CD8-positive, alpha-beta memory T cell (primary cell): Measurements from ENCODE around the gene RNF125. TPM values are rescaled to one million over a fixed set of nuclear protein-coding genes. Genes with fewer than 3 reads are reported as not detected.
A peak's percentile ranks its signal among the peaks of the same experiment; 100 is the strongest.
"Not testable (repeated sequence)": the region's sequence is repeated elsewhere in the genome, so short reads cannot be mapped to it uniquely, and the experiment has no call there.

Experiments
- CTCF ChIA-PET: fragments of 350-600 bp; sonication (Branson Sonifier 250); formaldehyde crosslinking; loops from one replicate; lab custom pipeline; 2021; ENCODE audit warnings: antibody characterized with exemption; lab: Charles Lee
- POLR2A ChIA-PET: fragments of 350-600 bp; sonication (Branson Sonifier 250); formaldehyde crosslinking; loops from one replicate; lab custom pipeline; 2021; ENCODE audit warnings: antibody characterized with exemption; lab: Charles Lee
- DNase-seq, 5 donors: peaks; one replicate each; pipeline versions ENCODE4 v3.0.0 to v3.0.0-alpha.2; 2020 to 2022; ENCODE audit warnings: mixed read lengths in 1 of 5
- H3K27ac ChIP-seq: one replicate; pipeline ENCODE4 v1.7.0; 2013; ENCODE audit warnings: low read depth, mild to moderate bottlenecking, low read length, moderate library complexity
- H3K27me3 ChIP-seq: 2 replicates; pipeline ENCODE4 v1.7.0; 2013; ENCODE audit warnings: low read length, mild to moderate bottlenecking; ENCODE audit not compliant: insufficient read depth, poor library complexity, severe bottlenecking
- H3K36me3 ChIP-seq: 2 replicates; pipeline ENCODE4 v1.7.0; 2013; ENCODE audit warnings: mild to moderate bottlenecking, low read length, moderate library complexity; ENCODE audit not compliant: insufficient read depth
- H3K4me1 ChIP-seq: 2 replicates; pipeline ENCODE4 v1.7.0; 2013; ENCODE audit warnings: mild to moderate bottlenecking, low read length, moderate library complexity; ENCODE audit not compliant: insufficient read depth
- H3K4me3 ChIP-seq: 2 replicates; pipeline ENCODE4 v1.7.0; 2013; ENCODE audit warnings: mild to moderate bottlenecking, low read length
- H3K9me3 ChIP-seq: 2 replicates; pipeline ENCODE4 v1.7.0; 2013; ENCODE audit warnings: mild to moderate bottlenecking, low read length
- H3K27ac Mint-ChIP-seq, 8 donors: one replicate each; pipeline ENCODE4 v1.8.0; 2020 to 2021; ENCODE audit warnings: mixed read lengths in 8 of 8, mild to moderate bottlenecking in 6 of 8, inconsistent platforms in 3 of 8, moderate library complexity in 3 of 8
- H3K27me3 Mint-ChIP-seq, 2 donors: one replicate each; pipeline ENCODE4 v1.8.0; 2020 to 2021; ENCODE audit warnings: mixed read lengths in 2 of 2, mild to moderate bottlenecking in 1 of 2, moderate library complexity in 1 of 2
- H3K36me3 Mint-ChIP-seq, 3 donors: one replicate each; pipeline ENCODE4 v1.8.0; 2020 to 2021; ENCODE audit warnings: mixed read lengths in 3 of 3, inconsistent platforms in 1 of 3, mild to moderate bottlenecking in 1 of 3
- H3K4me1 Mint-ChIP-seq, 3 donors: one replicate each; pipeline ENCODE4 v1.8.0; 2020 to 2021; ENCODE audit warnings: mixed read lengths in 3 of 3, inconsistent platforms in 1 of 3, mild to moderate bottlenecking in 1 of 3
- H3K4me3 Mint-ChIP-seq, 7 donors: one replicate each; pipeline ENCODE4 v1.8.0; 2020 to 2021; ENCODE audit warnings: mixed read lengths in 7 of 7, mild to moderate bottlenecking in 6 of 7, moderate library complexity in 4 of 7, inconsistent platforms in 2 of 7
- H3K9me3 Mint-ChIP-seq, 5 donors: one replicate each; pipeline ENCODE4 v1.8.0; 2020 to 2022; ENCODE audit warnings: mixed read lengths in 5 of 5, mild to moderate bottlenecking in 3 of 5, moderate library complexity in 2 of 5, inconsistent platforms in 1 of 5
- polyA plus RNA-seq: library from polyadenylated mRNA; unstranded; fragments of 300-500 nt; fragmentation: Illumina TruSeq; gene quantifications from one replicate; pipeline ENCODE4 v1.2.3, GENCODE V29; 2021
- total RNA-seq, 2 experiments: library from RNA; stranded (reverse); gene quantifications; one replicate each; pipeline ENCODE4 v1.2.3, GENCODE V29; 2021

Gene RNF125
- total and polyA plus RNA-seq, 3 experiments from 2014 or later, result 41.3 to 66.6 (median 42.8) TPM

DNA sequence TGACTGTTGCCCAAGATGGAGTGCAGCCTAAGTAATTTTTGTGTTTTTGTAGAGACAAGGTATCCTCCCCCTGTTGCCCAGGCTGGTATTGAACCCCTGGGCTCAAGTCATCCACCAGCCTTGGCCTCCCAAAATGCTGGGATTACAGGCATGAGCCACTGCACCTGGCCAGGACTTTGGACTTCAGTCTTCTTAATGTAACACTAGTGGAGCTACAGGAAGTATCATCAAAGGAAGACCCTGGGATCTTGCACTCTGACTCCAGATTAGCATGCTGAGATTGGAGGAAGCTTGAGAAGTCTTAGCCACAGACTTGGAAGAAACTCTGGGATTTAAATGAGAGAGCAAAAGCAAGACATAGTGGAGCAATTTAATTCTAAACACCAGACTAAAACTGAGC is 37.8 kb upstream of the RNF125 start:
- H3K4me1 Mint-ChIP-seq, result peaks cover 23 to 33% (median 27%) of the 10 kb centered on the region in 3 donors
- ChIA-PET CTCF (no interaction called here), POLR2A (no interaction called here)
- Histone ChIP-seq H3K9me3 (no peaks in the 10 kb centered on the region), H3K4me1 (peaks cover 16% of the 10 kb centered on the region), H3K27me3 (no peaks in the 10 kb centered on the region), H3K36me3 (no peaks in the 10 kb centered on the region), H3K27ac (no peak overlapping the region), H3K4me3 (no peak overlapping the region)
- peak overlapping the region in 1 of 8 donors; percentile 63 for H3K27ac Mint-ChIP-seq
- H3K27me3 Mint-ChIP-seq, result no peaks in the 10 kb centered on the region
- H3K36me3 Mint-ChIP-seq, result peaks cover 0 to 14% (median 2%) of the 10 kb centered on the region in 3 donors
- H3K9me3 Mint-ChIP-seq, result peaks cover 0 to 21% (median 11%) of the 10 kb centered on the region in 5 donors
- DNase-seq, result no peak
- H3K4me3 Mint-ChIP-seq, result no peak overlapping the region

DNA sequence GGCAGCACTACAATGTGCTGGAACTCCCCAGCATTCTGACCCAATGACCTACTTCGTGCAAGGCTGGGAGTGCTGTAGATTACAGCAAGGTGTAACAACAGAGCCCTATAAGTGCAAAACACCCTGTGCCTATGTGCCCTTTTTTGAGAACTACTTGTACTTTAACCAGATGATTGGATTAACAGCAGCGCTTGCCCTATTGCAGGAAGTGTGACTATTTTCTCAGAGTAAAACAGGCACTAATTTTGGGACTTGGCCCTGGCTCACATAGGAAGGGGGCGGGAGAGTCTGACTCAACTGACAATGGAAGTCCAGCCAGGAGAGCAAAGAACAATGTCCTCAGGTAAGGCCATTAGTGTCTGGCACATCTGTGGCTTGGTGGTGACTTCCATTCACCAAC is 35.6 kb upstream of the RNF125 start:
- ChIA-PET CTCF (interaction anchor here (0.7 kb wide), 1 partner anchor 26 kb away, joined by 3 read pairs; no protein-coding TSS in a partner anchor), POLR2A (no interaction called here)

DNA sequence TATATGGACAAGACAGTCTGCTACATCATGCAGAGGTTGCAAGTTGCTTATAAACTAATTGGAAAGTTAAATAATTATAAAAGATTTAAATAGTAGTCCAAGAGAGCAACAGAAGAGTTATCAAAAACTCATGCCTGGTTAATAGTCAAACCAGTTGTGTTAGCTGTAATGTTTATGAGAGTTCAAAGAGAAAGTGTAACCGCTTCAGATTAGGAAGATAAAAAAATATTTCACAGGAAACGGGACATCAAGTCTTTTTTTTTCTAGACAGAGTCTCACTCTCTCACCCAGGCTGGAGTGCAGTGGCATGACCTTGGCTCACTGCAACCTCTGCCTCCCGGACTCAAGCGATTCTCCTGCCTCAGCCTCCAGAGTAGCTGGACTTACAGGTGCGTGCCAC is 34.6 kb upstream of the RNF125 start:
- Mint-ChIP-seq H3K9me3 (peaks cover 0 to 5% (median 4%) of the 10 kb centered on the region in 5 donors), H3K27ac (peak overlapping the region in 3 of 8 donors; percentile 25 to 85 (median 32)), H3K4me3 (peak overlapping the region in 3 of 7 donors; percentile 10 to 50 (median 33)), H3K27me3 (no peaks in the 10 kb centered on the region), H3K4me1 (peaks cover 23 to 33% (median 27%) of the 10 kb centered on the region in 3 donors), H3K36me3 (peaks cover 0 to 5% (median 2%) of the 10 kb centered on the region in 3 donors)
- Histone ChIP-seq H3K9me3 (no peaks in the 10 kb centered on the region), H3K36me3 (no peaks in the 10 kb centered on the region), H3K4me1 (peaks cover 16% of the 10 kb centered on the region), H3K27ac (no peak overlapping the region), H3K27me3 (no peaks in the 10 kb centered on the region), H3K4me3 (no peak overlapping the region)
- POLR2A ChIA-PET, result interaction anchor here (0.6 kb wide), 1 partner anchor 34 kb away, joined by 3 read pairs; no protein-coding TSS in a partner anchor
- CTCF ChIA-PET, result interaction anchor here (0.7 to 1.8 kb wide), 2 partner anchors 35 to 41 kb away, joined by 3 to 4 read pairs; partner anchors contain the start of genes RNF125 and TRAPPC8
- peak in 1 of 5 donors; percentile 28 for DNase-seq

More for the DNA sequence above, 35.6 kb upstream of the RNF125 start:
- Histone ChIP-seq H3K9me3 (no peaks in the 10 kb centered on the region), H3K27me3 (no peaks in the 10 kb centered on the region), H3K4me3 (no peak overlapping the region), H3K27ac (no peak overlapping the region), H3K36me3 (no peaks in the 10 kb centered on the region), H3K4me1 (peaks cover 16% of the 10 kb centered on the region)
- peak overlapping the region in 1 of 7 donors; percentile 76 for H3K4me3 Mint-ChIP-seq
- peaks cover 0 to 12% (median 2%) of the 10 kb centered on the region in 3 donors for H3K36me3 Mint-ChIP-seq
- peaks cover 23 to 33% (median 27%) of the 10 kb centered on the region in 3 donors for H3K4me1 Mint-ChIP-seq
- no peak for DNase-seq
- H3K27me3 Mint-ChIP-seq, result no peaks in the 10 kb centered on the region
- H3K27ac Mint-ChIP-seq, result peak overlapping the region in 2 of 8 donors; percentile 51 to 54
- H3K9me3 Mint-ChIP-seq, result peaks cover 0 to 13% (median 8%) of the 10 kb centered on the region in 5 donors

DNA sequence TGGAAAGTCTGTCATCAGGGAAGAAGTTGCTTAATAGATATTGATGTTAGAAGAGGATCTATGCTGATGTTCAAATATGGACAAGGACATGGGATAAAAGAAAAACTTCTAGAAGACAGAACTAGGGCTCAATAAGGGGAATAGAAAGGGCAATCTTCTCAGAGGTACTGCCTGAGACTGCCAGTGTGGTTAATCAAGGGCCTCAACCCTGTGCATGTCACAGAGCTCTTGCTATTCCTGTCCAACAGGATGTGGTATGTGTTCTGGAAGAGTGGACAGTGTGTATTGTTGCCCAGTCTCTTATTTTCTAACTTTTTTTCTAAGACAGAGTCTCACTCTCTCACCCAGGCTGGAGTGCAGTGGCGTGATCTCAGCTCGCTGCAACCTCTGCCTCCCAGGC is 27.8 kb upstream of the RNF125 start:
- Histone ChIP-seq H3K4me1 (no peaks in the 10 kb centered on the region), H3K27me3 (no peaks in the 10 kb centered on the region), H3K4me3 (no peak overlapping the region), H3K9me3 (no peaks in the 10 kb centered on the region), H3K36me3 (no peaks in the 10 kb centered on the region), H3K27ac (no peak overlapping the region)
- Mint-ChIP-seq H3K36me3 (no peaks in the 10 kb centered on the region), H3K9me3 (no peaks in the 10 kb centered on the region), H3K4me1 (no peaks in the 10 kb centered on the region), H3K27me3 (no peaks in the 10 kb centered on the region), H3K4me3 (no peak overlapping the region), H3K27ac (no peak overlapping the region)
- POLR2A ChIA-PET, result no interaction called here
- DNase-seq, result no peak
- CTCF ChIA-PET, result no interaction called here

DNA sequence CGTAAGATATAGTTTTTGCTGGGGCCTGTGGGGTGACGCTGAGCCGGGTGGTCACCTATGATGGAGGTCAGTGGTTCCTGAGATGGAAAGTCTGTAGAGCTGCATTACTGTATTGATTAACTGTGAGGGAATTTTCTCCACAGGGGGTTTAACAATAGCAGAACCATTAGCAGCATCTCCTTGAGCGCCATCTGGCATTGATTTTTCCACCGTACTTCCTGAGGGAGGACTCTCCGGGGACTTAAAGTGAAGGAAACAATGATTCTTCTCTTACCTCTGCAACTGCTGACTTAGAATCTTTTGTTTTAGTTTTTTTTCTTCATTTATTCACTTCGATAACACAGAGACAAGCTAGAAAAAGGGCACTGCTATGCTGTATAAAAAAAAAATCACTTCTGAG is 22.6 kb upstream of the RNF125 start:
- Mint-ChIP-seq H3K4me1 (no peaks in the 10 kb centered on the region), H3K4me3 (no peak overlapping the region), H3K36me3 (no peaks in the 10 kb centered on the region), H3K27me3 (peaks cover 0 to 2% of the 10 kb centered on the region in 2 donors), H3K9me3 (no peaks in the 10 kb centered on the region), H3K27ac (no peak overlapping the region)
- Histone ChIP-seq H3K4me3 (no peak overlapping the region), H3K27ac (no peak overlapping the region), H3K4me1 (no peaks in the 10 kb centered on the region), H3K9me3 (no peaks in the 10 kb centered on the region), H3K36me3 (no peaks in the 10 kb centered on the region), H3K27me3 (no peaks in the 10 kb centered on the region)
- ChIA-PET CTCF (no interaction called here), POLR2A (no interaction called here)
- DNase-seq, result no peak

DNA sequence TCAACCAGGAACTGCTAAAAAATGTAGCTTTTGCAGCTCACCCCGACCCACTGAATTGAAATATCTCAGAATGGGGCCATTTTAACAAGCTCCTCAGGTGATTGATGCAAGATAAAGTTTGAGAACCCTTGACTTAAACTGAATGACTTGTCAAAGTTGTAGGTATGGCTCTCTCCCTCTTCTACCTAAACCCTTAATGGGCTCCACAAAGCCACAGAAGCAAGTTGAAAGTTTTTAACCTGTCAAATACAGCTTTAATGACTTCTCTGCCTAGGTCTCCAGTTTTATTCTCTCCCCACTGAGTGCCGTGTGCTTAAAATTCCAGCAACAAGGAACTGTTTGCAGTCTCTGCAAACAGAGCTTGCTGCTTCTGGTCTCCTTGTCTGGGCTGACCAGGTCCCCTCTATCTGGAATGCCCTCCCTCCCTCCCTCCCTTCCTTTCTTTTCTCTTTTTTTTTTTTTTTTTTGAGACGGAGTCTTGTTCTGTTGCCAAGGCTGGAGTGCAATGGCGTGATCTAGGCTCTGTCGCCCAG is 19.7 kb upstream of the RNF125 start:
- no peak overlapping the region for H3K27ac Mint-ChIP-seq
- no peaks in the 10 kb centered on the region for H3K9me3 Mint-ChIP-seq
- Histone ChIP-seq H3K9me3 (no peaks in the 10 kb centered on the region), H3K27ac (no peak overlapping the region), H3K36me3 (no peaks in the 10 kb centered on the region), H3K4me3 (no peak overlapping the region), H3K4me1 (no peaks in the 10 kb centered on the region), H3K27me3 (no peaks in the 10 kb centered on the region)
- no peak overlapping the region for H3K4me3 Mint-ChIP-seq
- H3K36me3 Mint-ChIP-seq, result no peaks in the 10 kb centered on the region
- CTCF ChIA-PET, result no interaction called here
- peaks cover 0 to 6% of the 10 kb centered on the region in 2 donors for H3K27me3 Mint-ChIP-seq
- DNase-seq, result no peak
- POLR2A ChIA-PET, result no interaction called here
- no peaks in the 10 kb centered on the region for H3K4me1 Mint-ChIP-seq

DNA sequence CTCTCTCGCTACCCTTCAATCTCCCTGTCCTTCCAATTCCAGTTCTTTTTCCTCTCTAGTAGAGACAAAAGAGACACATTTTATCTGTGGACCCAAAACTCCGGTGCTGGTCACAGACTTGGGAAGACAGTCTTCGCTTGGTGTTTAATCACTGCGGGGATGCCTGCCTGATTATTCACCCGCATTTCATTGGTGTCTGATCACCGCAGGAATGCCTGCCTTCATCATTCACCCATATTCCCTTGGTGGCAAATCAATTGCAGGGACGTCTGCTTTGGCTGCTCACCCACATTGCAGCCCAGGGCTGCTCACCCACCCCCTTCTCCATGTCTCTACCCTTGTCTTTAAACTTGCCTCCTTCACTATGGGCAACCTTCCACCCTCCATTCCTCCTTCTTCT is 17.5 kb upstream of the RNF125 start:
- H3K4me1 Mint-ChIP-seq, H3K9me3 ChIP-seq, H3K36me3 ChIP-seq, POLR2A ChIA-PET, H3K4me3 Mint-ChIP-seq, H3K36me3 Mint-ChIP-seq, CTCF ChIA-PET, H3K27ac Mint-ChIP-seq, H3K27me3 Mint-ChIP-seq, H3K4me1 ChIP-seq, H3K27ac ChIP-seq, H3K4me3 ChIP-seq, DNase-seq, H3K9me3 Mint-ChIP-seq, H3K27me3 ChIP-seq: not testable (repeated sequence)

DNA sequence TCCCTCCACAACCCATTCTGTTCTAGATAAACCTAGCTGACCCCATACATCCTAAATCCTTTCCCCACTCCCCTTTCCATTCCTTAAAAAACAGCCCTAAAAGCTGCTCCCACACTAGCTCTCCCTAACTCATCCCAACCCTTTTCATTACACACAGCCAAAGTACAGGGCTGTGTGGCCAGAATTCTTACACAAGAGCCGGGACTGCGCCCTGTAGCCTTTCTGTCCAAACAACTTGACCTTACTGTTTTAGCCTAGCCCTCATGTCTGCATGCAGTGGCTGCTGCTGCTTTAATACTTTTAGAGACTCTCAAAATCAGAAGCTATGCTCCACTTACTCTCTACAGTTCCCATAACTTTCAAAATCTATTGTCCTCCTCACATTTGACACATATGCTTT is 14.8 kb upstream of the RNF125 start:
- H3K4me1 Mint-ChIP-seq, H3K36me3 Mint-ChIP-seq, H3K27me3 ChIP-seq, H3K27me3 Mint-ChIP-seq, H3K4me3 ChIP-seq, H3K9me3 ChIP-seq, H3K4me1 ChIP-seq, DNase-seq, H3K9me3 Mint-ChIP-seq, H3K36me3 ChIP-seq, H3K27ac Mint-ChIP-seq, CTCF ChIA-PET, H3K4me3 Mint-ChIP-seq, POLR2A ChIA-PET, H3K27ac ChIP-seq: not testable (repeated sequence)
